Smooth muscle cell (in vitro differentiated cells): ENCODE results near the gene TMEM176B. TPM values are rescaled to one million over a fixed set of nuclear protein-coding genes. Genes with fewer than 3 reads are reported as not detected.

ENCODE experiments used
- DNase-seq: peaks from one replicate; lab custom pipeline; 2025; ENCODE audit not compliant: unreplicated experiment; lab: John Stamatoyannopoulos, UW
- H2AFZ ChIP-seq: fragments of 200-600 bp; sonication (generic); 2 replicates; pipeline ENCODE4 v1.6.0; 2016; ENCODE audit warnings: antibody characterized with exemption, low read depth, mild to moderate bottlenecking
- H3F3A ChIP-seq: fragments of 200-600 bp; sonication (generic); 2 replicates; pipeline ENCODE4 v1.6.0; 2017; ENCODE audit warnings: antibody characterized with exemption, low read depth
- H3K27ac ChIP-seq: fragments of 200-600 bp; sonication (generic); 2 replicates; pipeline ENCODE4 v1.5.1; 2016; ENCODE audit warnings: low read depth, mild to moderate bottlenecking
- H3K27me3 ChIP-seq: fragments of 200-600 bp; sonication (generic); 2 replicates; pipeline ENCODE4 v1.6.1; 2016; ENCODE audit warnings: low read depth, mild to moderate bottlenecking
- H3K36me3 ChIP-seq: fragments of 200-600 bp; sonication (generic); 2 replicates; pipeline ENCODE4 v1.5.1; 2016; ENCODE audit warnings: low read depth
- H3K4me1 ChIP-seq: fragments of 200-600 bp; sonication (generic); 2 replicates; pipeline ENCODE4 v1.5.1; 2016; ENCODE audit warnings: low read depth
- H3K4me2 ChIP-seq: fragments of 200-600 bp; sonication (generic); 2 replicates; pipeline ENCODE4 v1.6.0; 2016; ENCODE audit warnings: mild to moderate bottlenecking
- H3K4me3 ChIP-seq: fragments of 200-600 bp; sonication (generic); 2 replicates; pipeline ENCODE4 v1.5.1; 2016; ENCODE audit warnings: mild to moderate bottlenecking
- H3K79me2 ChIP-seq: fragments of 200-600 bp; sonication (generic); 2 replicates; pipeline ENCODE4 v1.6.0; 2016; ENCODE audit warnings: low read depth, mild to moderate bottlenecking
- H3K9ac ChIP-seq: fragments of 200-600 bp; sonication (generic); 2 replicates; pipeline ENCODE4 v1.6.0; 2016; ENCODE audit warnings: low read depth
- H3K9me3 ChIP-seq: fragments of 200-600 bp; sonication (generic); replicated peaks from 2 replicates; pipeline ENCODE4 v1.5.1; 2016; ENCODE audit warnings: low read depth
- H4K20me1 ChIP-seq: fragments of 200-600 bp; sonication (generic); 2 replicates; pipeline ENCODE4 v1.6.0; 2016; ENCODE audit warnings: low read depth
- WGBS: methylation state at CpG from one replicate; pipeline ENCODE4 v1.1.7; 2016; ENCODE audit warnings: low lambda C conversion rate; 5-methylcytosine and 5-hydroxymethylcytosine counted together
- polyA plus RNA-seq: library from polyadenylated mRNA; unstranded; fragments of >200 nt; fragmentation: Nextera tagmentation; extraction: Ambion mirVana; gene quantifications from 2 replicates; pipeline ENCODE4 v1.2.1, GENCODE V29; 2016
- total RNA-seq: library from RNA; depleted of rRNA; stranded (reverse); fragments of >200 nt; gene quantifications from 2 replicates; pipeline ENCODE4 v1.2.3, GENCODE V29; 2014
- TF ChIP-seq, protein P1 (sequence below): fragments of 200-600 bp; sonication (generic); IDR thresholded peaks from 2 replicates; pipeline ENCODE4 v1.5.1; 2017; ENCODE audit warnings: borderline replicate concordance, mild to moderate bottlenecking, antibody characterized with exemption; ENCODE audit not compliant: insufficient read depth, poor library complexity, severe bottlenecking

TMEM176B gene
- total and polyA plus RNA-seq, 2 experiments from 2014 or later: 52.8 to 108 TPM

DNA sequence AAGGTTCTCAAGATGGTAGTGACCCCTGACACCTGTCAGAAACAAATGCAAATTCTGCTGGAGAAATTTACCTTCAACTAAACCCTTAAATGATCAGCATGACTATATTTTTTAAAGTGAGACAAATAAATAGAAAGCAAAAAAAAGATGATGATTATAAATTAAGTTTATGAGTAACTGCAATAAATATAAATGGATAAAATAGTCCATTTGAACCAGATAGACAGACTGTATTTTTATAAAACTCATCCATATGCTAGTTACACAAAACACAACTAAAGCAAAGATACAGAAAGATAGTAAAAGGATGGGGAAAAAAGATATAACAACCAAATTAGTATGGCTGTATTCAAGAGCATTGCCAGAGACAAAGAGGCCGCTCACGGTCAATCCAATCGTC lies 6.3 kb upstream of the TMEM176B start:
- Histone ChIP-seq H3K9ac (no peak overlapping the region), H3K79me2 (no peaks in the 10 kb centered on the region), H3K4me1 (no peaks in the 10 kb centered on the region), H3K27ac (no peak overlapping the region), H3K4me3 (no peak overlapping the region), H3K9me3 (no peaks in the 10 kb centered on the region), H4K20me1 (no peaks in the 10 kb centered on the region), H3K4me2 (no peak overlapping the region), H3K27me3 (peaks cover 7% of the 10 kb centered on the region), H3F3A (no peaks in the 10 kb centered on the region), H2AFZ (no peak overlapping the region), H3K36me3 (no peaks in the 10 kb centered on the region)
- TF ChIP-seq, protein P1, sequence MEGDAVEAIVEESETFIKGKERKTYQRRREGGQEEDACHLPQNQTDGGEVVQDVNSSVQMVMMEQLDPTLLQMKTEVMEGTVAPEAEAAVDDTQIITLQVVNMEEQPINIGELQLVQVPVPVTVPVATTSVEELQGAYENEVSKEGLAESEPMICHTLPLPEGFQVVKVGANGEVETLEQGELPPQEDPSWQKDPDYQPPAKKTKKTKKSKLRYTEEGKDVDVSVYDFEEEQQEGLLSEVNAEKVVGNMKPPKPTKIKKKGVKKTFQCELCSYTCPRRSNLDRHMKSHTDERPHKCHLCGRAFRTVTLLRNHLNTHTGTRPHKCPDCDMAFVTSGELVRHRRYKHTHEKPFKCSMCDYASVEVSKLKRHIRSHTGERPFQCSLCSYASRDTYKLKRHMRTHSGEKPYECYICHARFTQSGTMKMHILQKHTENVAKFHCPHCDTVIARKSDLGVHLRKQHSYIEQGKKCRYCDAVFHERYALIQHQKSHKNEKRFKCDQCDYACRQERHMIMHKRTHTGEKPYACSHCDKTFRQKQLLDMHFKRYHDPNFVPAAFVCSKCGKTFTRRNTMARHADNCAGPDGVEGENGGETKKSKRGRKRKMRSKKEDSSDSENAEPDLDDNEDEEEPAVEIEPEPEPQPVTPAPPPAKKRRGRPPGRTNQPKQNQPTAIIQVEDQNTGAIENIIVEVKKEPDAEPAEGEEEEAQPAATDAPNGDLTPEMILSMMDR: no peak
- no peak for DNase-seq
- WGBS: 94% methylated on average over 3 of the region's 3 CpGs

DNA sequence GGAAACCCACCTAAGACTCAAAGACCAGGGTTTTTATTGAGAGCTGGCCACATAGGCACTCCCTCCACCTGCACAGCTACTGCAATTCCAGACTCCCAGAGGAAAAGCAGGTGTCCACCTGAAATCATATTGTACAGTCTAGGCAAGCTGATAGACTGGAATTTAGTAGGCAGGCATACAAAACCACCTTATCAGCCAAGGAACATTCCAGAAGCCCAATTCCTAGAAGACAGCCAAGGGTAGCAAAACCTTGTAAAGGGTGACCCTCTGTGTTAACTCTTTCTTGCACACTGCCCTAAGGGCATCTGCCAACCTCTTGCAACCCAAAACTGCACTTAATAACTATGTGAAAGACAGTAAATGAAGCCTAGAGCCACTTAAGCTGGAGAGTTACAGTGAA lies 5.7 kb upstream of the TMEM176B start:
- no peak overlapping the region for H3K27ac ChIP-seq
- no peak overlapping the region for H3K9ac ChIP-seq

DNA sequence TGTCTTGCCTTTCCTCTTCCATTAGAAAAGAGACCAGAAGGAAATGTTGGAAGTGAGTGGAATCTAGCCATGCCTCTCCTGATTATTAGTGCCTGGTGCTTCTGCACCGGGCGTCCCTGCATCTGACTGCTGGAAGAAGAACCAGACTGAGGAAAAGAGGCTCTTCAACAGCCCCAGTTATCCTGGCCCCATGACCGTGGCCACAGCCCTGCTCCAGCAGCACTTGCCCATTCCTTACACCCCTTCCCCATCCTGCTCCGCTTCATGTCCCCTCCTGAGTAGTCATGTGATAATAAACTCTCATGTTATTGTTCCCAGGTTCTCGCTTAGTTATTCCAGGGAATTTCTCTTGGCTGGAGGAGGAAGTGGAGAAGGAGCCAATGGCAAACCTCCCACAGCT lies 4.6 kb upstream of the TMEM176B start:
- Histone ChIP-seq H3K9me3 (no peaks in the 10 kb centered on the region), H3K9ac (no peak overlapping the region), H2AFZ (no peak overlapping the region), H3K4me1 (no peaks in the 10 kb centered on the region), H3K79me2 (no peaks in the 10 kb centered on the region), H3K27ac (no peak overlapping the region), H3K4me3 (no peak overlapping the region), H3K4me2 (no peak overlapping the region), H4K20me1 (no peaks in the 10 kb centered on the region), H3F3A (no peaks in the 10 kb centered on the region), H3K27me3 (peaks cover 23% of the 10 kb centered on the region), H3K36me3 (no peaks in the 10 kb centered on the region)
- DNase-seq: no peak
- TF ChIP-seq, protein P1: no peak
- WGBS: 93% methylated on average over 5 of the region's 5 CpGs

More for the DNA sequence above, 5.7 kb upstream of the TMEM176B start:
- H3K27me3 ChIP-seq: peaks cover 13% of the 10 kb centered on the region
- H4K20me1 ChIP-seq: no peaks in the 10 kb centered on the region
- H3K4me3 ChIP-seq: no peak overlapping the region
- H2AFZ ChIP-seq: no peak overlapping the region
- no peaks in the 10 kb centered on the region for H3F3A ChIP-seq
- no peaks in the 10 kb centered on the region for H3K9me3 ChIP-seq
- H3K4me2 ChIP-seq: no peak overlapping the region
- no peaks in the 10 kb centered on the region for H3K4me1 ChIP-seq
- H3K36me3 ChIP-seq: no peaks in the 10 kb centered on the region
- H3K79me2 ChIP-seq: no peaks in the 10 kb centered on the region
- TF ChIP-seq, protein P1: no peak
- DNase-seq: no peak

DNA sequence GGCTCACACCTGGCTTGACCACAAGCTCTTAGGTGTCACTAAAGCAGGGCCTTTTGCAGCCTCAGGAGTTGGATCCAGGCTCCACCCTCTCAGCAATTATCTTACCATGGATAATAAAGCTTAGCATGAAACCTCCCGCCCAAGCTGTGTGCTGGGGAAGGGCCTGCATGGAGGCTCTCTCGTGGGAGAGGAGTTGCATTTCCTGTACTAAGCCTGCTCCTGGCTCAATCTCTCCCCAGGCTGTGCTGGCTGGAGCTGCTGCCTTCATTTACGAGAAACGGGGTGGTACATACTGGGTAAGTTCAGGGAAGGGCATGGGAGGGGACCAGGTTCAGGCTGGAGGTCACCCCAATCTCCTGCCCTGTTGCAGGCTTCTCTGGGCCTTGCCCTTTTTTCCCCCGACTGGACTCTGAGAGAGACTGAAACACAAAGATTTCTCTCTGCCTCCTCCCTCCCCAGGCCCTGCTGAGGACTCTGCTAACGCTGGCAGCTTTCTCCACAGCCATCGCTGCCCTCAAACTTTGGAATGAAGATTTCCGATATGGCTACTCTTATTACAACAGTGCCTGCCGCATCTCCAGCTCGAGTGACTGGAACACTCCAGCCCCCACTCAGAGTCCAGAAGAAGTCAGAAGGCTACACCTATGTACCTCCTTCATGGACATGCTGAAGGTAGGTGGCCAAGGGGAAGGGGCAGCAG lies 3.1 kb upstream of the TMEM176B start:
- Histone ChIP-seq H3K27me3 (peaks cover 37% of the 10 kb centered on the region), H3K36me3 (no peaks in the 10 kb centered on the region), H3K9ac (no peak overlapping the region), H3F3A (no peaks in the 10 kb centered on the region), H3K4me2 (peak overlapping the region; percentile 4), H3K27ac (no peak overlapping the region), H3K79me2 (no peaks in the 10 kb centered on the region), H3K4me3 (no peak overlapping the region), H3K9me3 (no peaks in the 10 kb centered on the region), H3K4me1 (no peaks in the 10 kb centered on the region), H4K20me1 (no peaks in the 10 kb centered on the region), H2AFZ (no peak overlapping the region)
- TF ChIP-seq, protein P1: no peak
- no peak for DNase-seq
- WGBS: 31% methylated on average over 10 of the region's 10 CpGs
